HG03135 (cell line): ENCODE results near the gene PGM5.

Experiments
- ATAC-seq: cut with Tn5 transposase; IDR thresholded peaks from one replicate; pipeline ENCODE4 v1.9.1; 2021; ENCODE audit warnings: mild to moderate bottlenecking, moderate library complexity; ENCODE audit not compliant: unreplicated experiment

Gene PGM5

DNA sequence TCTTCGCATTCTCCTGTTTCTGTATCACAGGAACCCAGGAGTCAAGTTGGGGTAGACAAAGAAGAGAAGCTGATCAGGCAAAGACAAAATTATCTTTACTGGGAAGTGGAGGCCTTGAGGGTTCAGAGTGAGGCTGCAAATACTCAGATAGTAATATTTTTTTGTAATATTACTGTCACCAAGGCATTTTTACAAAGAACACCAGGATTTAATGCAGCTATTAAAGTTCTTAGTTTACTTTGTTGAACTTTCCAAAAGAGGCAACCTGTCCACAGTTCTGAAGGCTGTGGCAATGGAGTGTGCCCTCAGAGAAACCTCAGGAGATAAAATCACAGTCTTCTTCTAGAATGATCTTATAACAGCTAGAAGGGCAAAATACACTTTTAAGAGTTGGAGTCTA, 74.9 kb downstream of the PGM5 start:
- ATAC-seq = no peak

DNA sequence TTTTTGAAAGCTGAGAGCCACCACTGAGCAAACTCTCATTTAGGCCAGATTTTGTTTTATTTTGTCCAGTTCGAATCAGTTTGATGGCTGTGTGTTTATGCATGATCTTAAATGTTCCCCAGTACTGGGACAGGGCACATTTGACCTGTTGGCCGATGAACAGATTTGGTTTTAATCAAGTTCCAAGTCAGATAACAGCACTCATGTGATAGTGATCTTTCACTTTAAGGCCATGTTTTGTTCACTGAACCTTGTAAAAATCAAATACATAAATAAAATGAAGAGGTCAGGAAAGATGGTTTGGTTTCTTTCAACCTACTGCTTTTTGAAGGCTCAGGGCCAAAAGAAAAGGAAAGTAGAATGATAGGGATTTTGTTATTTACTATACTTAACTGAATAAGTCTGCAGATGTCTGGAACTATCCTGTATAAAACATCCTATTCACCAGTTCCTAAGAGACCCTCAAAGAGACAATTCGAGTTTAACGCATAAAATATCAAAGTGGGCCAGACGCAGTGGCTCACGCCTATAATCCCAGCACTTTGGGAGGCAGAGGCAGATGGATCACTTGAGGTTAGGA, 77.2 kb downstream of the PGM5 start:
- no peak for ATAC-seq

DNA sequence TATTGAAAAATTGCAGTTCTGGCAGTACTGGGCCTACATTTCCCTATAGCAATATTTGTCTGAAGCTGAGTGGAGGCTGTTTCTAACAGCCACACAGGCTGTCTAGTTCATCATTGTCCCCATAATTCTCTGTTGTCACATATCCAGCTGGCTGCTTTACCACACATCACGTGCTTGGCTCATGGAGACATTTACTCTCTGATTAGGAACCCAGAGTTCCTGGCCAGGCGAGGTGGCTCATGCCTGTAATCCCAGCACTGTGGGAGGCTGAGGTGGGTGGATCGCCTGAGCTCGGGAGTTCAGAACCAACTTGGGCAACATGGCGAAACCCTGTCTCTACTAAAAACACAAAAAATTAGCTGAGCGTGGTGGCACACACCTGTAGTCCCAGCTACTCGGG, 81.4 kb downstream of the PGM5 start:
- no peak for ATAC-seq

DNA sequence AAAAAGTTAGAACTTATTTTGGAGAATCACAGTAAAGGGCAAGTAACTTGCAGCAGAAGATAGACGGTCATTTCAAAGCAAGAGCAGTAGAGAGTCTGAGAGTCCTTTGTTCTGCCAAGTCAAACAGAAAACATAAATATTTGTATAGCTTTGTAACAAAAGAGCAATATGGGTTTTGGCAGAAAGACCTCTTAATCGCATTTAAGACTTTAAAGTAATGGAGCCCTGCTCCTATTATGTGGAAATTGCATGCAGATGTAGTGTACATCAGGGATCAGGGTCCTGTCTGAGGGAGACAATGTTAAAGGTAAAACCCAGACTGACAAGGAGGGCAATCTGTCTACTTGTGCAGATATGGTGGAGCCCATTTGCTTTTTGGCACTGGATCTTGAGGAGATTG, 87.2 kb downstream of the PGM5 start:
- no peak for ATAC-seq

DNA sequence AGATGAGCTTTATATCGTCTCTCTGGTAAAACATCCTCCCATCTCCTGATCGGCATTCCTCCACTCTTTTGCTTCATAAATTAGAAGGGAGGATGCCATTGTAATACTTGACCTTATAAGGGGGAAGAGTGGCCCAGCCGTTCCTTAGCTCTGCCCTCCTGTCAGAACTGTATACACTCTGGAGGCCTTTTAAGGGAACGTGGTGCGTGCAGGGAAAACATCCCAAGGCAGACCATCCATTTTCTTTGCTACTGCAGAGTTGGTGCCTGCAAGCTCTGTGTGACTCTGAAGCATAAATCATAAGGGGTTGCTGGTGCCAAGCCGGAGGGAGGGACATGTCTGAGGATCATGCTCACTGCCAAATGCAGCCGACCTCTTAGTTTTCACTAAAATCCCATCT, 90.4 kb downstream of the PGM5 start:
- ATAC-seq = no peak

DNA sequence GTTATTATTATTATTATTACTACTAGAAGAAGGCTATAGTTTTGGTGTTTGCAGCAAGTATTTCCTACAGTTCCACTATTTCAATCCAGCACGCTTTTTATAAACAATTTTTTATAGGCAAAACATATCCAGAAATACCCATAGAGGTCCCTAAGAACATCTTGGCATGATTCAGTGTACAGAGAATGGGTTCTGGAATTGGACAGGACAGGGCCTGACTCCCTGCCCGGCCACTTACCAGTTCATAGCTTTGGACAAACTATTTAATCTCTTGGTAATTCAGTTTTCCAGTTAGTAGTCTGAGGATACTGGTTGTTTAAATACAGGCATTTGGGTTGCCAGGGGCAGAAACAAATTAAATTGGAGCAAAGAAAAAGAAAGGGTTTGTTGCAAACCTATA, 91.2 kb downstream of the PGM5 start:
- ATAC-seq = no peak

DNA sequence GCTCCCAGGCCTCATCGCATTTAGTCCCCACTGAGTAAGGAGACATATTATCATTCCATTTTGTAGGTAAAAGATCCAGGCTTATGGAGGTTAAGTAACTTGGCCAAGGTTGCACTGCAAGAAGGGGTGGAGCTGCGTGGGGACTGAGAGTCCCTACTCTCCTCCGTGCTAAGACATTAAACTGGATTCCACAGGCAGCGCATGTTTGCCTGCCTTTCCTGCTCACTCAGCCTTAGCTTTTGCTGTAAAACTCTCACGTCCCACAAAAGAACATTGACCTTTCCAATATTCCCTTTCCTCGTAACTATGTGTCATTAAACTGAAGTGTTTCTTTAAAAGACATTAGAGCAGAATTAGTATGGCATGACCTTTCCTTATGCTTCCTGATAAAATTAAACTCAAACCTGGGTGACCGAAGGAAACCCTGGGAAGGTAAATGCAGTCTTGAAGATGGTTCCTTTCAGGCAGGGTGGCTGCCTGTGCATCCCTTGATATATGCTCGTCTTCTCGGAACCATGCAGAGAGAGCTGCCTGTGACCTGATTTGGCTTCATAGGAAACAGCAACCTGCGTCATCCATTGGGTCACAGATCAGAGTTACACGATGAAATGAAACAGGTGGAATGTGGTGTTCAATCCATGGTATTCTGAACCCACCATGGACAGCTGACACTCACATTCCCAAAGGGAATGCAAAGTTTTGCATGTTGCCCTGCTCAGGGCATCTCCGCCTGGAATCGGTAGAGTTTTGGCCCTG, 98.3 kb downstream of the PGM5 start:
- no peak for ATAC-seq

DNA sequence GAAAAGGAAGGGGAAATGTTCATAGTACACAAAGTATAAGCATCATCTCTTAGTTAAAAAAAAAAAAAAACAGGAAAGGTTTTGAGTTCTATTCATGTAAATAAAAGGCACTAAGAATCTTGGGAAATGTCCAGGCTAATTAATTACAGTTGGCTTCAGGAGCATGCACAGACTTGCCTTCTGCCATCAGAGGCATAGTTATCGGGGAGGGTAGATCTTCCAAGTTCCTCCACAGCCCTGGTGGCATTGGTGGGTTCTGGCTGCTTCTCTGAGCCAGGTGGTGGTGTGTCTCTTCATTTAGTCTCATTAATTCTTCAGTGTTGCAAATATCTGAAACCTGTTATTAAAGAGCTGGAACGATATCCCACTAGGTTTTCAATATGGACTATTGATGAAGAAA, 99.0 kb downstream of the PGM5 start:
- no peak for ATAC-seq

DNA sequence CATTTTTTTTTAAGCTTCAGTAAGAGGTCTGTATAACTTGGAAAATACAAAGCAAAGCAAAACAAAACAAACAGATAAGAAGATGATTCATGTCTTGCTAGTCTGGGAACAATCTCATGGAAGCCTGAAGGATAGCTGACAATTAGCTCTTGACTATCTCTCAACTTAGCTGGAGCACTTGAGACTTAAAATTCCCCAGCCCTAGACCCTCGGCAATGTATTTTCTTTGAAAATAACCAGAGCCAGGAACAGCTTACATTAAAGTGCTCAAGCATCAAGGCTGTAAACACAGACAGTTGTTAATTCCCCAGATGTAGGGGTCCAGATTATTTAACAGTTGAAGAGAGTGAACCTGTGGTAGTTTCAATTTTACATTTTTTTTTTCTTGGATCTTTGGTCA, 101.4 kb downstream of the PGM5 start:
- ATAC-seq = no peak

DNA sequence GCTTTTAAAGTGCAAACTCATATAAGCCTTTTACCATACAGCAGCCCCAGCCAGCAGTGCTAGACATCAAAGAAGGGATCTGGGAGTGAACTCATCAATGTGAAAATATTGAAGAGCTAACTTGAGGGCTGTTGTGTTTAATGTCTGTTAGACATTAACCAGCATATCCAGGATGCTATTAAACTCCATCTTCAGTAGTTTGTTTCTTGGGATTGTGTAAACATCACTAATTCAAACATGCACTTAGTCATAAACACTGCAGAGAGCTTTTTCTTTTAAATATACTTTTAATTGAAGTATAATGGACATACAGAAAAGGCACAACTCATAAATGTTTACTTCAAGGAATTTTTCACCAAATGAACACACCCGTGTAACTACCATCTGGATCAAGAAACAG, 102.5 kb downstream of the PGM5 start:
- ATAC-seq = no peak

DNA sequence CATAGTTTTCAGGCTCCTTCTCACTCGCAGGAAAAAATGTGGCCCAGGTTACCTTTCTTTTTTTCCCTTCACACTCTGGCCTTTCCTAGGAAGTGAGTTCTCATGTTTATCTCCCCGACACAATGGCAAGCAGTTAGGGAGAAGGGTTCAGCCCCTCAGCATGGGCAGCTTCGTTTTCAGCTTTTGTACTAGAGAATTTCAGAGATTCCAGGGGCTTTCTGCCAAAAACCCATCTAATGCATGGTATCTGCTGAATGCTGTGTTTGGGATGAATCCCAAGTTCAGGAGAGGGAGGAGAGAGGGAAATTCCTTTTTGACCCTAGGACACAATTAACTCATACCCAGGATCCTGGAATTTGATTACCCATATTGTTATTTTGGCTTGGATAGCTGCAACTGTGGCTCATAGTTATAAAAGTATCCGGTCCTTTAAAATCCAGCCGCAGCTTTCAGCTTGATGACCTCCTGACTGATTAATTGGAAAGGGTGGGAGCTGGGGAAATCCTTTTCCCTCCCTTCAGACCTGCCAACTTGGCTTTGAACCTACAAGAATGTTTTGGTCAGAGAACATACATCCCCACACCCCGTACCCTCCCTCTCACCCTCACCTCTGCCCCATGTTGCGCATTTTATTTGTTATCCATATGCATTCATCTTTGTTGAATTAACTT, 105.8 kb downstream of the PGM5 start:
- ATAC-seq = no peak

DNA sequence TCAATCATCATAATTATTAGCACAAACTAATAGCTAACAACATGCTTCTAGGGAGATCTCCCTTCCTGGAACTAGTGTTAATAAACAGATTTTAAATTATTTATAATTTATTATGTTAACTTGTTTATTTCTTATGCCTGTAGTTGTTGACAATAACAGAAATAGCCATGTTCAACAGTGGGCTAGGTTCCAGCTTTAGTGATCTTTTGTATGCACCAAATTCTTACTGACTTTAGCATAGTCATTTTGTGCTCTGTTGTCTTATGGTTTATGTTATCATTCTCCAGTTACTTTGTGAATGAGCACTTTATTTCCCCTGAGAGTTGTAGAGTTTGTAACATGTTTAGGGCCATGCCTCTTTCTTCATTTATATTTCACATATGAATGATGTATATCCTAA, 113.7 kb downstream of the PGM5 start:
- ATAC-seq = no peak

DNA sequence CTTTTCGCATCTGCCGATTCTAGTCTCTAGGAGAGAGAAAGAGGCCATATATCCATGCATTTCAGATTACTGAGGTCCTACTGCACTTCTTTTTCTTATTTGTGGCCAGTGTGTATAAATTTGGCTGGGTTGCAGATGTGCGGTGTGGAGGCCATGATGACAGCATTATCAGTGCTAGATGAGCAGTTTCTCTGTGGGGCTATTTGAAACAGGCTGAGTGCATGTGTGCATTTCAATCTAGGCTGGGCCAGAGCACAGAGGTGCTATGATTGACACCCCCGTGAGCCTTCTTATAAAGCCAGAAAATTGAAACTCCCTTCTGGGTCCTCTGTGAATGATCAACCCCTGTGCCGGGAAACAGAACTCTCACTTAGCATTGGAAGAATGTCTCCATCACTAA, 114.2 kb downstream of the PGM5 start:
- no peak for ATAC-seq

DNA sequence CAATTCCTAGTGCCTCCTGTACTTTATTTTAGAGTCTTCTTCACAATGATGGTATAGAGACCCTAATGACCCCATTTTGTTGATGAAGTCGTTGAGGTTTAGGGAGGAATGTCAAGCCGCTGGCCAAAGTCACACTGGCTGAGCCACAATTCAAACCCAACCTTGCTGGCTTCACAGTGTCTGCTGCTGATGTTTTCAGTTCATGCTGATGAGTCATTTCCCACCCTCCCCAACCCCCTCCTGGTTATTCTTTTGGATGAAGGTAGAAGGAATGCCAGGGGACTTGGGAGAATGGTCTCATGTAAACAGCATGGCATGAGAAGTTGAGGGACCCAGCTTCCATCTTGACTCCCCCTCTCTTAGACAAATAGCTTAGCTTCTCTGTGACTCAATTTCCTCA, 115.7 kb downstream of the PGM5 start:
- no peak for ATAC-seq

DNA sequence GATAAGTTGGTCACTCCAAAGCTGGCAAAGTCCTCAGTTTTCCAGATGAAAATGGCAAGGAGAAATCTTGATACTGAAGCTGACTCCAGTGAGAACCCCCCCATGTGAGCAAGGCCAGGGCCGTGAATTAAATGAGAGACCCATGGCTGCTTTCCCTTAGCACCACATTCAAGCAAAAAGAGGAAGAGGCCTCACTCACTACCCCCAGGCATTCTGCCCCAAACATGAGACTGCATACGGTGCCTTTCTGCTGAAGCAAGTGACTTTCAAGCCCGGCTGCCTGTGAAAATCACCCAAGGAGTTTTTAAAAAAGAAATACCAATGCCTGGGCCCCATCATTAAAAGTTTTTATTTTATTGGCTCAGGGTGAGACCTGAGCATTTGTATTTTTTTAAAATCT, 117.4 kb downstream of the PGM5 start:
- ATAC-seq = no peak

DNA sequence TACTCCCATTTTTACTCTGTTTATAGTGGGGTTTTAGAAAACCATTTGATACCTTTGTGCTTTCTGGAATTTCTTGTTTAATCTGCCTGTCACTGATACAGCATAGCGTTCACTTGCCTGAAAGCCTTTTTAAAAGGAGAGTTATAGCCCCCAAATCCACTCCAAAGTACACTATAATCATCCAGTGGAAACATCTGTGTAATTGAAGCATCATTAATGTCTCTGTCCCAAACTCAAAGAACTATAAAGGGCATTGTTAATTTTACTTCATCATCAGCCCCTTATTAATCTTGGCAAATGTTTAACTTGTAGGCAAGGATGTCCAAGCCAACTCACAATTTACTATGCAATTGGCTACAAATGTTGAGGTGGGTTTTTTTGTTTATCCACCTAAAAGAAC, 120.0 kb downstream of the PGM5 start:
- ATAC-seq = no peak

DNA sequence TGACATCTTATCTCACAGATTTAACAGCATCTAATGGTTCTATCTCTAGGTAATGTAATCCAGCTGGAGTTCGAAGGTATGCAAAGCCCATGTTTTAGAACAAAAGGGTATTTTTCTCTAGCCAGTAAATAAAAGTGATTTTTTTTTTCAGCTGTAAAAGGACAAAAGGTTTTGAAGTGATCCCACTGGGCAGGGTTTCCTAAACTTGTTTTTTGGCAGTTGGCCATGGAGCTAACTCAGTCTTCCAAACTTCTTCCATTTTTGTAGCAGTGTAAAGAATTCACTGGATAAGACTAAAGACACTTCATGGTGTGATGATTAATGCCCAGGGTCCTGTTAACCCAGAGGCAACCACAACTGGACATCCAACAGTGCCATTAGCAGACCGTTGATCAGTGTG, 120.4 kb downstream of the PGM5 start:
- ATAC-seq = no peak

DNA sequence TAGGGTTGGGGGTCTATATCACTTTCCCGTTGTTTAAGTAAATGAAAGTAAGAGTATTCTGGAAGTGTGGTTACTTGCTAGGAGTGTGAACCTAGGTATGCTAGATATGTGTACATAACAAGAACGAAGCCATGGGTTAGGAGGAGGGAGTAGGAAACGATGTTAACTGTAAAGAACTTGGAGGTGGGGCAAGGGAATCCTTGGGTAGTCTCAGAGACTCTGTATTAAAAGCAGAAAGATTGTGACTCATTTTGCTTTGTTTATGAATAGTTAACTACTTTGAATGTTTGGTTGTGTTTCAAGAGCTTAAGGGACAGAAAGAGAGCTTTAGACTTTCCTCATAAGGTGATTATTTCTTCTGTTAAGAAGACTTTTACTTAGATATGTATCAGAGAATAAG, 124.4 kb downstream of the PGM5 start:
- ATAC-seq = no peak

DNA sequence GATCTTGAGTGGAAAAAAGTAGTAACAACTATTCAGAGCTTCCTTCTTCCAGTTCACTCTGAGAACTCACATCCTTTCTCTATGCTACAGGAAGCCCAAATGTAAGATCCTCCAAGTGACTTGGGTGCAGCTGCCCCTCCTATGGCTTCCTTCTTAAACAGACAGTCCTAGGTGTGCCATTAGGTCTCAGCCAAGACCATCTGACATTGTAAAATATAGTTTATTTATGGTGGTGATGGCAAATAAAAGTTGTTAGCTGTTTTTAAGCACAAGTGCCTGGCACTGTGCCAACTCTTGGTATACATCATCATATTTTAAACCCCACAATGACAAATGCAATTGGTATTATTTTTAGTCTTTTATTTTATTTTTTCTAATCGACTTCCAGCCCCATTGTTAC, 126.1 kb downstream of the PGM5 start:
- no peak for ATAC-seq

DNA sequence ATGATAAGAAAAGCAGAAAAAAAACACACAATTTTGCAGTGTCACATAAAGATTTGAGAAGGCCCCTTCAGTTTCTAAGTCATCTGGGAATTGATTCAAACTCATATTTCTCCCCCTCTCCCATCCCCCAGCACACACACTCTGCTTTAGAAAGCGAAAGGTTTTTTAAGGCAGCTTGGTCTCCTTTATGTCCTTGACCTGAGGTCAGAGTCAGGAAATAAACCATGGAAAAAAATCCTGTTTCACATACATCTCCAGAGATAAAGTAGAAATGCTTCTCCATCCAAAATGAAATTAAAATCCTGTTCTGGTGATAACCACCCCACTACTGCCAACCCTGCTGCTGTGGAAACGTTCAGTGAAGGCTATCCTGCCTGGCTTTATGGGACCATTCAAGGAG, 131.7 kb downstream of the PGM5 start:
- no peak for ATAC-seq

DNA sequence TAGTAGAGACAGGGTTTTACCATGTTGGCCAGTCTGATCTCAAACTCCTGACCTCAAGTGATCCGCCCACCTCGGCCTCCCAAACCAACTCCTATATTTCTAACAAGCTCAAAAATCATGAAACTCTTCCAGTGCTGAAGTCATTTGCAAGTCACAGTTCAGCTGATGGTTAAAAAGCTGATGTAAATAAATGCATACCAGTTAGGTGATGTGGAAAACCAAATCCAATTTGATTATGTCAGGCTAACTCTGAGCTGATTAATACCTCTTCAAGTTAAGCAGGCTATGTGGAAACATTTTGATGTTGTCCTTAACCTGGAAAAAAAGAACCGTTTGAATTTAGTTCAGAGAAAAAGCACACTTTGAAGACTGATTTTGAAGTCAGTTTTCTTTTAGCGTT, 133.2 kb downstream of the PGM5 start:
- no peak for ATAC-seq

DNA sequence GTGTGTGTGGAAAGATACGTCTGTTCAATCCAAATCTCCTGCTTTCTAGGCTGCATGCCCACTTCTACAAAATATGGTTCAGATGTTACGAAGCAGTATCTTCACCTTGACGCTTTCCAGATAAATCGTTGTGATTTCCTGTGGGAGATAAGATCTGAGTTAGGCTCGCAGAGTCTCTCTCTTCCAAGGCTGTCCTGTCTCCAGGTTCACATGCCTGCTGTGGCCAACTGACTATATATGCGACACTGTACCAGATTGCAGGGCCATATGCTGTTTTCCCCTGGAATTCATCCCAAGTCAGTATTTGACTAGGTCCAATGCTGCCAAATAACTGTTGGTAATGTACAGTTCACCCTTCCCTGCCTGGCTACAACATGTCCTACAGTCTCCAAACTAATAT, 136.4 kb downstream of the PGM5 start:
- ATAC-seq = no peak

DNA sequence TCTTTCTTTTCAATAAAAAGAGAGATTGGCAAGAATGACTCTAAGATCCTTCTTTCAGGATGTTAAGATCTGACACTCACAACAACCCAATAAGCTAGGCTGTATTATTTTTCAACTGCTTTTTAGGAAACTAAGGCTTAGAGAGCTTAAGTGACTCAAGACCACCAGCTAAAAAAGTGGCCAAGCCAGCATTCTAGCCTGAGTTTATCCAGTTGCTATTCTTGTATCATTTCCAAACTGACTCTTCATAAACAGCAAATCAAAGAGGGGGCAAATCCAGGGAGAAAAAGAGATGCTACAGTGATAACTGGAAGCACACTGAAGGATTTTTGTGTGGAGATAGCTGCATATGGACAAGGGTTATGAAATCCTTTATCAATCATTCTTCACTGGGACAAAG, 137.1 kb downstream of the PGM5 start:
- ATAC-seq = no peak
